Measurements from ENCODE around the gene CPXM2. TPM values are rescaled to one million over a fixed set of nuclear protein-coding genes. Genes with fewer than 3 reads are reported as not detected.
"Not testable (repeated sequence)": the region's sequence is repeated elsewhere in the genome, so short reads cannot be mapped to it uniquely, and the experiment has no call there.

Gene CPXM2
- total RNA-seq, 1 experiment from 2014 or later: 0.92 TPM

- no peaks in the 10 kb centered on the region for H3K36me3 ChIP-seq
- H3K9me3 ChIP-seq: no peaks in the 10 kb centered on the region
- H3K27me3 ChIP-seq: 0 out of 2 replicates have a peak, but pooled peaks cover 2% of the 10 kb centered on the region
- H3K4me3 ChIP-seq: no peak overlapping the region
- no peak for DNase-seq
These were observed 132.6 kb downstream of the CPXM2 start for GRCh38 chr10:123759041-123759440.

- Histone ChIP-seq H3K9me3 (no peaks in the 10 kb centered on the region), H3K36me3 (no peaks in the 10 kb centered on the region), H3K4me3 (no peak overlapping the region), H3K27me3 (0 out of 2 replicates have a peak, but pooled peaks cover 2% of the 10 kb centered on the region)
- no peak for DNase-seq
These were observed 133.8 kb downstream of the CPXM2 start for GRCh38 chr10:123757853-123758252.

GRCh38 chr10:123755061-123755460, 136.5 kb downstream of the CPXM2 start:
- H3K9me3 ChIP-seq: no peaks in the 10 kb centered on the region
- no peak for DNase-seq

GRCh38 chr10:123754123-123754522, 137.5 kb downstream of the CPXM2 start:
- Histone ChIP-seq H3K9me3 (no peaks in the 10 kb centered on the region), H3K36me3 (no peaks in the 10 kb centered on the region), H3K4me3 (no peak overlapping the region), H3K27me3 (no peaks in the 10 kb centered on the region)
- DNase-seq: no peak

More at GRCh38 chr10:123755061-123755460, 136.5 kb downstream of the CPXM2 start:
- Histone ChIP-seq H3K36me3 (no peaks in the 10 kb centered on the region), H3K27me3 (no peaks in the 10 kb centered on the region), H3K4me3 (no peak overlapping the region)

GRCh38 chr10:123751342-123752134, 140.1 kb downstream of the CPXM2 start:
- no peak overlapping the region for H3K4me3 ChIP-seq
- no peak for DNase-seq
- no peaks in the 10 kb centered on the region for H3K9me3 ChIP-seq
- no peaks in the 10 kb centered on the region for H3K36me3 ChIP-seq
- no peaks in the 10 kb centered on the region for H3K27me3 ChIP-seq

GRCh38 chr10:123750901-123751300, 140.7 kb downstream of the CPXM2 start:
- no peak for DNase-seq
- Histone ChIP-seq H3K9me3 (no peaks in the 10 kb centered on the region), H3K27me3 (no peaks in the 10 kb centered on the region), H3K36me3 (no peaks in the 10 kb centered on the region), H3K4me3 (no peak overlapping the region)

- H3K27me3 ChIP-seq: no peaks in the 10 kb centered on the region; the same call in 1 of the 2 replicates
- H3K4me3 ChIP-seq: no peak overlapping the region
- no peaks in the 10 kb centered on the region for H3K9me3 ChIP-seq
- no peak for DNase-seq
- no peaks in the 10 kb centered on the region for H3K36me3 ChIP-seq
These were observed 142.9 kb downstream of the CPXM2 start for GRCh38 chr10:123748711-123749110.

- no peaks in the 10 kb centered on the region for H3K36me3 ChIP-seq
- no peak for DNase-seq
- no peaks in the 10 kb centered on the region; the same call in 1 of the 2 replicates for H3K27me3 ChIP-seq
- H3K9me3 ChIP-seq: no peaks in the 10 kb centered on the region
- H3K4me3 ChIP-seq: no peak overlapping the region
These were observed 144.2 kb downstream of the CPXM2 start for GRCh38 chr10:123747426-123747825.

- DNase-seq: no peak
- Histone ChIP-seq H3K4me3 (no peak overlapping the region), H3K36me3 (no peaks in the 10 kb centered on the region), H3K27me3 (no peaks in the 10 kb centered on the region; the same call in 1 of the 2 replicates), H3K9me3 (no peaks in the 10 kb centered on the region)
These were observed 144.7 kb downstream of the CPXM2 start for GRCh38 chr10:123746942-123747341.

GRCh38 chr10:123746520-123746919, 145.1 kb downstream of the CPXM2 start:
- no peak for DNase-seq
- H3K36me3 ChIP-seq: no peaks in the 10 kb centered on the region
- no peaks in the 10 kb centered on the region for H3K9me3 ChIP-seq
- no peak overlapping the region for H3K4me3 ChIP-seq
- no peaks in the 10 kb centered on the region; the same call in 1 of the 2 replicates for H3K27me3 ChIP-seq

GRCh38 chr10:123746061-123746460, 145.5 kb downstream of the CPXM2 start:
- H3K4me3 ChIP-seq: no peak overlapping the region
- H3K36me3 ChIP-seq: no peaks in the 10 kb centered on the region
- no peak for DNase-seq
- no peaks in the 10 kb centered on the region; the same call in 1 of the 2 replicates for H3K27me3 ChIP-seq
- H3K9me3 ChIP-seq: no peaks in the 10 kb centered on the region

GRCh38 chr10:123744224-123744536, 147.4 kb downstream of the CPXM2 start:
- Histone ChIP-seq H3K9me3 (no peaks in the 10 kb centered on the region), H3K36me3 (no peaks in the 10 kb centered on the region), H3K4me3 (no peak overlapping the region), H3K27me3 (no peaks in the 10 kb centered on the region; the same call in 1 of the 2 replicates)
- no peak for DNase-seq

GRCh38 chr10:123743441-123744223, 148.0 kb downstream of the CPXM2 start:
- DNase-seq: no peak
- no peaks in the 10 kb centered on the region; the same call in 1 of the 2 replicates for H3K27me3 ChIP-seq
- no peaks in the 10 kb centered on the region for H3K36me3 ChIP-seq
- H3K9me3 ChIP-seq: no peaks in the 10 kb centered on the region
- H3K4me3 ChIP-seq: no peak overlapping the region

GRCh38 chr10:123742751-123743440, 148.7 kb downstream of the CPXM2 start:
- Histone ChIP-seq H3K27me3 (no peaks in the 10 kb centered on the region; the same call in 1 of the 2 replicates), H3K36me3 (no peaks in the 10 kb centered on the region), H3K4me3 (no peak overlapping the region), H3K9me3 (no peaks in the 10 kb centered on the region)
- DNase-seq: no peak

GRCh38 chr10:123741711-123742110, 149.9 kb downstream of the CPXM2 start:
- Histone ChIP-seq H3K4me3 (no peak overlapping the region), H3K9me3 (no peaks in the 10 kb centered on the region), H3K27me3 (no peaks in the 10 kb centered on the region; the same call in 1 of the 2 replicates), H3K36me3 (no peaks in the 10 kb centered on the region)
- DNase-seq: no peak

- H3K36me3 ChIP-seq: no peaks in the 10 kb centered on the region
- no peak overlapping the region for H3K4me3 ChIP-seq
- H3K27me3 ChIP-seq: no peaks in the 10 kb centered on the region; the same call in 1 of the 2 replicates
- no peak for DNase-seq
- H3K9me3 ChIP-seq: no peaks in the 10 kb centered on the region
These were observed 150.5 kb downstream of the CPXM2 start for GRCh38 chr10:123741146-123741545.

GRCh38 chr10:123736917-123737316, 154.7 kb downstream of the CPXM2 start:
- H3K9me3 ChIP-seq, DNase-seq, H3K36me3 ChIP-seq, H3K27me3 ChIP-seq, H3K4me3 ChIP-seq: not testable (repeated sequence)

Data from MG63 (cell line).